Activated naive CD8-positive, alpha-beta T cell treated with anti-CD3 and anti-CD28 coated beads, Interleukin-2, amount 50 U/mL, for 16 hours (primary cell): ENCODE results near the gene NPVF.
A peak's percentile ranks its signal among the peaks of the same experiment; 100 is the strongest.

ENCODE experiments used
- DNase-seq: peaks from one replicate; pipeline ENCODE4 v3.0.0-alpha.2; 2020; ENCODE audit warnings: low read depth, low spot score

The NPVF gene, protein sequence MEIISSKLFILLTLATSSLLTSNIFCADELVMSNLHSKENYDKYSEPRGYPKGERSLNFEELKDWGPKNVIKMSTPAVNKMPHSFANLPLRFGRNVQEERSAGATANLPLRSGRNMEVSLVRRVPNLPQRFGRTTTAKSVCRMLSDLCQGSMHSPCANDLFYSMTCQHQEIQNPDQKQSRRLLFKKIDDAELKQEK

DNA sequence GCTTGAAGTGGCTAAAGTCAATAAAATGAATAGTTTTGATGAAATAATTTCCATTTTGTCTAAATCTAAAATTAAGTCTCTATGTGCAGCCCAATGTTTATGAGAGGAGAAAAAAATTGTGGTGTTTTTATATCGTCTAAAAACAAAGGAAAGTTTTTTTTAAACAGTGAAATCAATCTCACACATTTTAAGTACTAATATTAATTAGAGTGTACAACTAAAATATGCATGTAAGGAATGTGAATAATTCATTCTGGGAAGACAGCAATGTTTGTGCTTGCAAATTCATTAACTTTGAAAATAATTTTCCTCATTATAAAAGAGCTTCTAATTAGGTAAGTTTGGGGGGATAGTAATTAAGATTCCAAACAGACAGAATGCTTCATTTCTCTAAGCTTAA lies at the start of gene NPVF:
Gene NPVF (minus strand): TSS at position 101 of the 400 bp plus-strand sequence. CDS start 47 bp downstream, at position 54.
- DNase-seq = no peak

DNA sequence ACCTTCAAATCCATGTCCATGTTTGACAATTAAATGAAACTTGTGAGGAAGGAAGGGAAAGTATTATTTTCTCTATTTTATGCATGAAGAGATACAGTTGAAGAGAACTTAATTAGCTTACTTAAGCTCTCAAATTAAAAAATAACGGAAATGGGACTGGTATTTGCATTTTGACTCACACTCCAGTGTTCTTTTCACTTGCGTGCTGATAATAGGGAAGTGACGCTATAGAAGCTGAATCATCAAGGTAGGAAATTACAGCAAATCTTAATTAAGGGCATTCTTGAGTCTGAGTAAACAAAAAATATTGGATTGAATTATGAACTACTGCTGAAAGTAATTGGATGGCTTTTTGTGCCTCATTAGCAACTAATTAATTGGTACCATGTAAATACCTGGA lies 44.0 kb upstream of the NPVF start:
- no peak for DNase-seq

DNA sequence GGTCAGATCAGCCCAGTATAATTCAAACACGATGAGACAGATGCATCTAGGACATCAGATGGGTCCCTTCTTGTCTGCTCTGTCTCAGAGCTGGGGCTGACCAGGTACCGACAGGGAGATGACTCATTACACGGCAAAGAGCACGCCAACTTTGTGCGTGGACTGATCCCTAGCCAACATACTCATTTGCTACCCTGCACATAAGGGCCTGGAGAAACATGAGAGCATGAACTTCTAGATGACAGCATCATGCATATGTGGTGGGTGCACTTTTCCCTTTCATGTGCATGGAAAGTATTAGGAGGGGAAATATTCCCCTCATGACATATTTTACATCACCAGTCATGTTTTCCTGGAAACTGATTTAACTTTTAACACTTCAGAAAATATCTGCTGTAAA lies 35.1 kb upstream of the NPVF start:
- no peak for DNase-seq

DNA sequence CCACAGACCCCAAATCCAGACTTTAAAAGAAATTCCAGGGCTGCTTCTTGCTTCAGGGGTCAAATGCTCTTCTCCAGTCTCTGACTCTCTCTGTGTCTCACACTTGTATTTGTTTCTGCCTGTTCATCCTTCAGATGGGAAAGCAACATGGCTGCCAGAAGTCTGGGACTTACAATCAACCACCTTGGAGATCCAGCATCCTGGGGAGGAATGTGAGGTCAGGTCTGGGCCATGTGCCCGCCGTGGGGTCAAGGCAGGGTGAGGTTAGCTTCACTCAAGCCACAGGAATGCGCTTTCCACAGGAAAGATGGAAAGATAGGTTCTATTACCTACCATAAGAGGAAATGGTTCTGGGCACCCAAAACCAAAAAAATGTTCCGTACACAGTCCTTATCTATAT lies 34.3 kb upstream of the NPVF start:
- no peak for DNase-seq

DNA sequence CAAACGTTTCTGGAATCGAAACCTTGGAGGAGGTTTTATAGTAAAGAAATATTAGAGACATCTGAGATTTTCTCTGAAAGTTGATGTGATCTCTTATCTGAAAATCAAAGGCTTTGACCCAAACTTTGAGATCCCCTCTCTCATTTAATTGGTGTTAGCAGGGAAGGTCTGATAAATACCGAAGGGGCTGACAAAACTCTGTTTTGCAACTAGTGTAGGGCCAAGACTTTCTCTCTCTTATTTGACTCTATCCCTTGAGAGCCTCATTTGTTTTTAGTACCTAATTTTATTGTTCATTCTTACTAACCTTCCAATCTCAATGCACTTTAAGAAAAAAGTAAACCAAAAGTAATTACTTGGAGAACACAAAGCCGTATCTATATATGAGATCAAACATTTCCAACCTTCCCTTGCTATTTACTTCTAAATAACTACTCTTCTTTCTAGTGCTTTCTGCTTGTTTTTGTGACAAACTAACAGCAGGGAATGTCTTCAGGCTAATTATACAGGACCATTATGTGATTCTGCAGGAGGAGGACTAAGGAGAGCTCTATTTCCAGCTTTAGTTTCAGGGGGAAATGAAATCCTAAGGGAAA lies 33.4 kb upstream of the NPVF start:
- DNase-seq = no peak

DNA sequence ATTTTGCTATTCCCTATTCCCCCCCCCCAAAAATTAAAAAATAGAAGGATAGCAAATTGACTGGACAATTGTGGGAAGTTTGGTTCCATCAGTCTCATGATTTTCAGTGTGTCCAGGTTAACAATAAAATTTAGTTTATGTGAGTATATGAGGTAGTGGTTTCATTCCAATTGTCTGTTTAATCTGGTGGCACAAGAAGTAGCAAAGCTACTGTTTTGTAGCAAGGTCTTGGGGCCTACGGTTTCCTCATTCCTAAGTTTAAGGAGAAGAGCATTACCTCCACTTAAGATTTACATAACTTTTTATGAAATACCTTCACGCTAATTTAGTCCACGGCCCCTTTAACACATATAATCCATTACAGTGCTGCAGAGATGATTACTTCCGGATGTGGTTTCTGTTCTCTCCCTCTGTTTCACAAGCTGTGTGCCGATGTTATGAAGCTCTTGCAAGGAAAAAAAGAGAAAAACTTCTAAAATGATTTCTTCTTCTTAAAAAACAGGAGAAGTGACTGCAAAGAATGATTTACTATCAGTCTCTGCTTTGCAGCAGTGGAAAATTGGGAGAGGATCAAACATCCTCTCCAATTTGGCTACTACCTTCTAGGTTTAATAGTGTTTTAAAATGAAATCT lies 32.7 kb upstream of the NPVF start:
- no peak for DNase-seq

DNA sequence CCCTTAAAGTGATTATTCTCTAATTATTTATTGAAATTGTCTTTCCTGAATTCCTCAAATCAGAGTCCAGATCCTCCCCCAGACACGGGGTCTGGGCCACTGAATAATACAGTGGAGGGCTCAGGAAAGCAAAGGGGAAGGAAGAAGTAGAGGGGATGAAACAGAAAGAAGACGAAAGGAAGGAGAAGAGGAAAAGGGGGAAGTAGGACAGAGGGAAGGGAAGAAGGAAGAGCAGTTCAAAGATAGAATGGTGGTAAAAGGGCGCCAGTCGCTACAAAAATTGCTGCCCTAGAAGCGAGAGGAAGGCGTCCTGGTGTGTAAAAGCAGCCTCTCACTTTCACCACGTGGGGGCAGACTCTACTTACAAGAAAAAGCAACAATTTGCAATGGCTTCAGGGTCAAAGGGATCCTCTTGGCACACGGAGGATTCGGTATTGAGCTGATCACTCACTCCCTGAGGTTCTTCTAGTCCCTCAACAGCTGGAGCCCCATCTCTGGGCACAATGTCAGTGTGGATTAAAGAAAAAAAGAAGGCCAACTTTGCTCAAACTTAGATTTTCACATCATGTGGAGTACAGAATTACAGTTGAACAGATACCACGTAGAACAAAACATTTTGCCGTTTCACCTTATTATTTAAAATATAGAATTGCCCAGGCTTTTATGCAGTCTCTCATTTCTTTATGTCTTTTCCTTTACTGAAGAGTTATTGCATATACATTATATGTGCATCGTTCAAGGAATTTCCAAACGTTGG lies 31.4 kb upstream of the NPVF start:
- peak; percentile 44 for DNase-seq

DNA sequence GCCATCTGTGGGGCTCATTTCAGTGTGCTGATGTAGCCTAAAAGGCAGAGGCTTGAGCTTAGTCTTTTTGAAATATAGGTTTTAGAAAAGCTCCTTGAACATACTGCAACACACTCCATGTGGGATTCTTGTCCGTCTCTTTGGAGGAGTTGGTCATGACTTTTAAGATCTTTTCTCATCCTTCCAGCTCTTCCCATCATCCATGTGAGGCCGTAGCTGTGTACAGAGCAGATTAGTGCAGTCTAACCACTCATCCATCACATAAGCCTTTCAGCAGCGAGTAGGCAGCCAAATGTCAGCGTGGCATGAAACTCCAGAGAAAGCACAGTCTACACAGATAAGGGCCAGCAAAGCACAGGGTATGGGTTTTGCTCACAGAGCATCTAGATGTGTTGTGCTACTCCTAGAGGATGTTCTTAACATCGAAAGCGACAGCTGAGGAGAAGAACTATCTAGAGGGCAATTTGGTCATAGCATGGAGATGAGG lies 28.1 kb upstream of the NPVF start:
- DNase-seq = no peak

DNA sequence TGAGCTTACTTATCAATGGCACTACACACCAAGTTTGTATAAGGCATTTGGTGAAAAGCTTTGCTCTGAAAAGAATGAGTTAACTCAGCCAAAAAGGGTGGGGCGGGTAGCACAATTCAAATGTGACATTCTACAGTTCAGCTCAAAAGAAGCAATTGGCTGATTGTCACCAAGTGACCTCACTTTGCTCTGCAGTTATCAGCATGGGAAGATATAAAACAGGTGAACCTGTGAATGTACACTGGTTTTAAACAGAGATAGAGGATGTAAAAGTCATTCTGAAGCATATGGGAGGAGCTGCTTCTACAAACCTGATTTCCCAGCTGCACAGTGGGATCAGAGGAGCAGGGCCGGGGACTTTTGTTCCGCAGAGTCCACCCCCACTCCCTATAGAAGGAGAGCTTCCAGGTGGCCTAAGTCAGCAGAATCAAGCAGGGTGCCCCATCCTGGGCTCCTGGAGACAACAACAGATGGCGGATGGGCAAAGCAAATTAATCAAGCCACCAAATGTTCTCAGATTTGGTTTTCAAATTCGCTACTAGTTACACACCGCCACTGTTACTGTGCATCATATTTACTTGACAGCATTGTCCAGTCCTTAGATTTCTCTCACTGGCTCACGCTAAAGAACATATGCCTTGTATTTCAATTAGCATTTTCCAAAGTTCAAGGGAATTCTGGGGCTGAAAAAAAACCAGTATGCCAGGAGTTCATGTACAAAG lies 27.5 kb upstream of the NPVF start:
- DNase-seq = no peak

DNA sequence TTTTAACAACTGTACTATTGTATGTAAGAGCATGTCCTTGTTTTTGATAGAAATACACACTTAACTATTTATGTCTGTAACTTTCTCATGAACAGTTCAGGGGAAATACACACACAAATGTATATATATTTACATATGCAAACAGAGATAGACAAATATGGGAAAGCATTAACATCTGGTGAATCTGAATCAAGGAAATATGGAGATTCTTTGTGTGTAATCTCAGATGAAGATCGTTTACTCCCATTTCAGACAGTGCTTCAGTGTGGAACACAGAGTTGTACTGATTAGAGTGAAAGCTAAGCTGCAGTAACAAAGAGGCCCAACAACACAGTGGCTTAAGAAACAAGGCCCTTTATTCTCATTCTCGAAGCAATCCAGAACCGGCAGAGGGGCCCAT lies 26.3 kb upstream of the NPVF start:
- no peak for DNase-seq

DNA sequence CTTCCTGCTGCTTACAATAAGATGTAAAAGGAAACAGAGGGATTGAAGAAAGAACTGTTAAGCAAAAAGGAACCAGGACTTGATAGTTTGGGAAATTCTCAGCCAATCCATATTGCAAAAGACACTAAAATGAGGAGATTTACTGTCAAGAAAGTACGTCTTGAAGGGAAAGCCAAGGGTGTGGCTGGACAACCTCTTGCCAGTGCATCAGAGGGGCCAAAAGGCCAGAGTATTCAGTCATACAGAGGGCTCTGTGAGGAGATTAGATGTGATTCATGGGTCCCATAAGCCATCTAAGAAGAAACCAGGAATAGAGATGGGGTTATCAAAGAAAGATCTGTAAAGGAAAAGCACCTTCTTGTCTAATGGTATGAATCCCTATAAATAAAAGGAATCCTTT lies 25.4 kb upstream of the NPVF start:
- DNase-seq = no peak

DNA sequence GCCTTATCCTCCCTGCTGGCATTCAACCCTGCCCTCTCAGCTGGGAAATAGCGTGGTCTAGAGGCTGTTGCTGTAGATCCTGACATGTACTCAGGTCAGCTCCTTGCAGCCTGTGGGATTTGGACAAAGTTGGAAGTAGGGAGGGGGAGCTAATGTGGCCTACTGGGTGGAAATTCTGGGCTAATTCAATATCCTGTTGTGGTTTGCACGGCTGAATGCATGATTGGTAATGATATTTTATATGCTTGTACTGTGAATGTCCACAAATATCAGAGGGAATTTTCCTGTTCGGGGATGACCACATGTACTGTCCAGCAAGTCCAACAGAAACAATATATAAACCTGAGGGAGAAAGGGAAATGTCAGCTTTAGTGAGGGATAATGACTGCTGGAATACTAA lies 22.1 kb upstream of the NPVF start:
- no peak for DNase-seq

DNA sequence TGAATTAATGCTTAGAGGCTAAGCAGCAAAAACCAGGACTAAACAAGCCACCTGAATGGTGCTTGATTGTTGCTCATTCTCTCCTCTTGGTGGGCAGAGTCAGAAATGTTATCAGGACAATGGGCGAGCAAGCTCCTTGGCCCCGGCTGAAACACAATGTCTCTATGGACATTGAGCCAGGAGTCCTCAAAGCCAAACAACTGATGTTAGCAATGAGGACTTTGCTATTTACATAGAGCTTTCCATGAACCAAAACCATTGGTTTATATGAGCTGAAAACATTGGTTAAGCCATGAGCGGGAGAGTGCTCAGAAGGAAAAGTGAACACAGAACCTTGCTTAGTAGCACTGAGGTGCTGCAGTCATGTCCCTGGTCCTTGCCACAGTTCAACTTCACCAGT lies 21.5 kb upstream of the NPVF start:
- no peak for DNase-seq

DNA sequence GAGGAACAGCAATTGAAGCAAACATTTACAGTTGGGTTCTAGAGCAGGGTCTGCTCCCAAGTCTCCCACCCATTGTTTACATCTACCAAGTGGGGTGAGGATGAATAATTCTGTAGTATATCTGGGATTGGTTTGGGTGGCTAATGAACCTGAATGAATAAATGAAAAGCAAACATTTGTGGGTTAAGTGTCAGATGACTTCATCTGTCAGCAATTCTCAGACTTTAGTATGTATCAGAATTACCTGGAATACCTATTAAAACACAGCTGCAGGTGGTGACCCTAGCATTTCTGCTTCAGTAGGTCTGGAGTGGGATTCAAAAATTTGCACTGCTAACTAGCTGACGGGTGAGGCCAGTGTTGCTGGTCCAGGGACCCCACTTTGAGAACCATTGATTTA lies 18.0 kb upstream of the NPVF start:
- DNase-seq = no peak

DNA sequence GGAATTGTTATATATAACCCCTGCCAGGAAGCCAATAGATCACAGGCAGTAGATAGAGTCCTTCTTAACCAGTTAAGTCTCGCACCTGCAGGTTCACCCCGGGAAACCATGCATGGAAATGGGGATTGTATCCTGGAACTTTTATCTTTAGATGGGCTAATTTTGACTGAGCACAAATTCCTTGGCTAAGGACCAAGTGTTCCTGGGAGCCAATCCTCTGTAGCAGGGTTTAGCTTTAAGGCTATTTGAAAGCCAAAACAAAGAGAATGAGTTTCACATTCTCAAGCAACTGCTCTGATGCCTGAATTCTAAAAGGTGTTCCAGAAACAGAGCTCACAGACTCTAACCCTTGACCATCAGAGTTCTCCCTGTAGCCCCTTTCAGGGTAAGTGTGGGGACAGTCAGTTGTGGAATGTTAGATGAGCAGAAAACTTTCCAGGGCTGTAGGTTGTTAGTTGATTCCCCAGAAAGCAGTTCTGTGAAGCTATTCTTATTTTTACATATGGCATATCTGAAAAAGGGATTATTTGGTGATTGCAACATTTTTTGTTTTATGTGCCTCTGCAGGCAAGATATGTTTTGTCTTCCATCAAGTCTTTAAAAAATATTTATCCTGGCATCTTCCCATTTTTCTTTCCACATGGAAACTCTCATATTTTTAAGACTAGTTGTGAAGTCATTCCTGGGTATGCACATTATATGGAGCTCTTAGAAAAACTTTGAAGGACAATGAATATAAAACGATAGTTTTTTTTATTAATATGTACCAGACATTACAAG lies 16.2 kb upstream of the NPVF start:
- no peak for DNase-seq

DNA sequence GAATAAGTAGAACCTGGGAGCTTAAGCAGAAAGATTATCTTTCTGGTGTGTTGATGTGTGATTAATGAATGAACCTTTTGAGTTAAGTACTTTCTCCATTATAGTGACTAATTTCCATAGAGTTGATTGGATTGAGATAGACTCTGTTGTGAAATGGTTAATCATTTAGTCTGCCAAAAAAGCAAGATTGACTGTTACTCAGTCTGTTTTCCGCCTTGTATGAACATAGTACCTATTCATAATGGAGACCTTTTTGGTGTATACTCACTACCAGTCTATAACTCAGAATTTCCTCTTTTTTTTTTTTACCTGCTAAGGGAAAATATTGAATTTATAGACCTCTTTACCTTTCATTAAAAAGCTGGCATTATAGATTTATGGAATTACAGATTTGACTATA lies 14.4 kb upstream of the NPVF start:
- no peak for DNase-seq

DNA sequence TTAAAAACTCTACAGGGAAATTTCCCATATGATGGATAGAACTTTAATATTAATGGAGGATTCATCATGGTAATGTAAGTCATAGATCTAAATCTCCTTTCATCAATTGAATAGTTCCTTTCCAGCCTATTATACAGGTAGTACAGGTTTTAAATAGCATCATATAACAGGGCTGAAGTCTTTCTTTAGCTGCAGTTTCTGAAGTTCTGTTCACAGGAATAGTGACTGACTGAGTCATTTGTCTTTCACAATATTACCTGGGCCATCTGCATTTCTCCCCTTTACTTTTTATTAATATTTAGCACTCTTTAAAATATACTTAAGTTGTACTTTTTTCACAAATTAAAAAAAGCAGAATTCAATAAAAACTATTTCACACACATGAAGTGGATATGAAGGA lies 12.6 kb upstream of the NPVF start:
- DNase-seq = no peak

DNA sequence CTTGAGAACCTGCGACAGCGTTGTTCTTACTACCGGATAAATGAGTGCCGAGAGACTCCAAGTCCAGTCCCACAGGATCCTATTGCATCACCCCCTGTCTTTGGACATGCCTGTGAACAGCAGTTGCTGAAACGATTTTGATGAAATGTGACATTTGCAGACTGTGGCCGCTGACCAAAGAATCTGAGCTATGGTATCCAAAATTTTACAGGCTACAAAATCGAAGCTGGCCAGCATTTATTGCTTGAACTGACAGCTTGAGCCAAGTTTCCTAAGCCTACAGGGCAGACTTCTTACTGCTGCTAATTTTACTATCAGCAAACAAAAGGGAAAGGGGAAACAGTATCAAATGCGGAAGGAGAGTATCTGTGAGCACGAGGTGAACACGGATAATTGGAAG lies 12.1 kb upstream of the NPVF start:
- DNase-seq = no peak

DNA sequence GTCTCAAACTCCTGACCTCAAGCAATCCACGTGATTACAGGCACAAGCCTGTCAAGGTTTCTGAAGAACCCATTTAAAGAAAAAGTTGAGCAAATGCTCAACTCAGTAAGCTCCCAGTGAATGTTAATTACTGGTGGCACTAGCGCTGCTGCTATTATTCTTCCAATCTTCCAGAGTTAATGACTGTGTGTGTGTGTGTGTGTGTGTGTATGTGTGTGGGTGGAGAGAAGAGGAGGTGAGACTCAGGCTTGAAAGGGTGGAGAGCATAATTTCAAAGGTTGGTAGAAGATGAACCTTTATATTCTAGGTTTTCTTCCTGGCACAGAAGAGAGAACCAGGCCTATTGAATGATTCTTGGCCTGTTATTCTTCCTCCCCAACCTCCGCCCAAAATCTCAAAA lies 11.6 kb upstream of the NPVF start:
- no peak for DNase-seq

DNA sequence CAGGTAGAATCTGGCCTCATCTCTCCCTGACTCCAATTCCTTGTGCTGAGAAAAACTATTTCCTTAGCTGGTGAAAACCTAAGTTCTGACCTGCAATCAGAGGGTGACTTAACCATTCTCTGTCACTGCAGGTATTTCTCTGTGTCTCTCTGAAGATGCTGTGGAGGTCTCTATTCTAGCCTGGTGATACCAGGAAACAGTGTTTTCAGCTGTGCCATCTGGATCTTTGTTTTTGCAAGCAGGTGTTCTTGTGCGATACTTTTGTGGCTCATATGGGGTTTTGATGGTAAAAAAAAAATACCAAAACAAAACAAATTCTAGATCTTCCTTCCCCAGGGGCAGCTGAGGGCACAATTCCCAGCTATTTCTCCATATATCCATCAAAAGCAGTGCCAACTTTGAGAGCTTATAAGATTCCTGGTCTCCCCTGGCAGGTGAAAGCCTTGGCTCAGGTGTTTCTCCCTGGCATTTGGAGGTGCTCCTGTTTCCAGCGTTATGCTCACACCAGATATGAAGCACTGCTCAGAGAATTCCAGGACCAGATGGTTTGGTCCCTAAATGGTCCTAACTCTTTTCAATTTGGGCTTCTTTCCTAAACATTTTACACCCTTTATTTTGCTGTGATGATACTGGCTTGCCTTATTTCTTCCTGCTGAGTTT lies 9.9 kb upstream of the NPVF start:
- no peak for DNase-seq

DNA sequence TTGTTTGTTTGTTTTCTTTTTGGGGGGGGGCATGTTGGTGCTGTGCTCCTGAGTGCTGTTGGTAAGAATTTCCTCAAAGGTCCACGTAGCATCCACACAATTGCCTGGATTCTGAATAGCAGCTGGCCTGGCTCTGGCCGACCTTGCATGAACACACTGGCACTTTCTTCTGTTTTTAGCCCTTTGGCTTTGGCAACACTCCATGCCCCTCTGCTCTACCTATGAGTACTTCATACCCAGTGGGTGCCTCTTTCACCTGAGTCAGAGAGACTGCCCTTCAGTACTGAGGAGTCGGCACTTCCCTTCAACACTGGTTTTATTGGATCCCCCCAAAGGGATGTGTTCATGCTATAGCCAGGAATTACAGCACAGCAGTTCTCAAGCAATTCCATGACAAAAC lies 7.2 kb upstream of the NPVF start:
- DNase-seq = no peak
